ENCODE data around the gene KCNK7.

The KCNK7 gene

GRCh38 chr11:65585396-65586246 is 10.0 kb downstream of the KCNK7 start:
- no peak for DNase-seq

- DNase-seq, result no peak
Observed at GRCh38 chr11:65584723-65585171, 10.9 kb downstream of the KCNK7 start.

GRCh38 chr11:65584106-65584505 is 11.5 kb downstream of the KCNK7 start:
- no peak for DNase-seq

GRCh38 chr11:65583589-65583988 is 12.0 kb downstream of the KCNK7 start:
- DNase-seq, result no peak

- DNase-seq, result no peak
Observed at GRCh38 chr11:65581928-65582327, 13.7 kb downstream of the KCNK7 start.

GRCh38 chr11:65580756-65581155 is 14.8 kb downstream of the KCNK7 start:
- DNase-seq, result no peak

GRCh38 chr11:65580031-65580692 is 15.4 kb downstream of the KCNK7 start:
- no peak for DNase-seq

- DNase-seq, result no peak
Observed at GRCh38 chr11:65579291-65579690, 16.3 kb downstream of the KCNK7 start.

GRCh38 chr11:65578667-65579066 is 16.9 kb downstream of the KCNK7 start:
- no peak for DNase-seq

- no peak for DNase-seq
Observed at GRCh38 chr11:65578134-65578533, 17.5 kb downstream of the KCNK7 start.

- no peak for DNase-seq
Observed at GRCh38 chr11:65577756-65578109, 17.9 kb downstream of the KCNK7 start.

GRCh38 chr11:65576867-65577755 is 18.5 kb downstream of the KCNK7 start:
- DNase-seq, result no peak

GRCh38 chr11:65576232-65576866 is 19.3 kb downstream of the KCNK7 start:
- no peak for DNase-seq

GRCh38 chr11:65575568-65576231 is 19.9 kb downstream of the KCNK7 start, which contains the start of gene EHBP1L1:
Gene EHBP1L1 (plus strand): TSS chr11:65576053. CDS start chr11:65576303, 250 bp downstream.
- peak; percentile 71 for DNase-seq

GRCh38 chr11:65574811-65575567 is 20.6 kb downstream of the KCNK7 start:
- DNase-seq, result no peak

GRCh38 chr11:65574109-65574810 is 21.3 kb downstream of the KCNK7 start:
- peak; percentile 79 for DNase-seq

- no peak for DNase-seq
Observed at GRCh38 chr11:65573391-65574079, 22.1 kb downstream of the KCNK7 start.

GRCh38 chr11:65572356-65573051 is 23.1 kb downstream of the KCNK7 start, which contains the start of gene FAM89B:
Gene FAM89B (plus strand): TSS chr11:65572538. CDS start chr11:65572670, 132 bp downstream.
- DNase-seq, result peak; percentile 76

GRCh38 chr11:65571940-65572339 is 23.7 kb downstream of the KCNK7 start:
- DNase-seq, result no peak

Measured in effector CD8-positive, alpha-beta T cell (primary cell).